GM18508 (cell line): ENCODE data around the gene HOGA1.
"Not testable (repeated sequence)": the region's sequence is repeated elsewhere in the genome, so short reads cannot be mapped to it uniquely, and the experiment has no call there.

Experiments
- ATAC-seq: cut with Tn5 transposase; IDR thresholded peaks from one replicate; pipeline ENCODE4 v1.9.1; 2021; ENCODE audit warnings: moderate number of reproducible peaks; ENCODE audit not compliant: insufficient read depth, unreplicated experiment

Gene HOGA1

GRCh38 chr10:97642471-97643159 is 58.4 kb downstream of the HOGA1 start:
- ATAC-seq: not testable (repeated sequence)

- ATAC-seq: no peak
Observed at GRCh38 chr10:97643441-97643985, 59.3 kb downstream of the HOGA1 start.

- ATAC-seq: no peak
Observed at GRCh38 chr10:97644936-97645335, 60.7 kb downstream of the HOGA1 start.

GRCh38 chr10:97647556-97647955 is 63.4 kb downstream of the HOGA1 start:
- ATAC-seq: no peak

GRCh38 chr10:97648562-97649404 is 64.6 kb downstream of the HOGA1 start:
- ATAC-seq: peak; percentile 81

GRCh38 chr10:97649405-97649750 is 65.2 kb downstream of the HOGA1 start:
- not testable (repeated sequence) for ATAC-seq

GRCh38 chr10:97650726-97651125 is 66.5 kb downstream of the HOGA1 start:
- no peak for ATAC-seq

- ATAC-seq: no peak
Observed at GRCh38 chr10:97651773-97652172, 67.6 kb downstream of the HOGA1 start.

GRCh38 chr10:97656777-97657176 is 72.6 kb downstream of the HOGA1 start:
- ATAC-seq: no peak

- no peak for ATAC-seq
Observed at GRCh38 chr10:97659589-97659988, 75.4 kb downstream of the HOGA1 start.
